IMR-90 (cell line): ENCODE data around the gene ELFN2. TPM values are rescaled to one million over a fixed set of nuclear protein-coding genes. Genes with fewer than 3 reads are reported as not detected.

Source experiments
- ATAC-seq: fragments of 200-7000 bp; cut with Tn5 transposase; 2 replicates; pipeline ENCODE4 v1.9.1; 2020; ENCODE audit warnings: low read depth, mild to moderate bottlenecking, moderate library complexity
- BruUV-seq: library from RNA; stranded (reverse); fragments of 400-500 nt; replicated peaks from 2 replicates; lab custom pipeline; 2021; lab: Mats Ljungman, UMichigan
- CTCF ChIA-PET: fragments of 300-600 bp; formaldehyde crosslinking; extraction: SDS; loops from one replicate; lab custom pipeline; 2021; ENCODE audit warnings: antibody characterized with exemption; lab: Yijun Ruan, JAX
- POLR2A ChIA-PET: fragments of 300-600 bp; sonication (Branson Sonifier 250); formaldehyde crosslinking; loops from one replicate; lab custom pipeline; 2022; ENCODE audit warnings: antibody characterized with exemption; ENCODE audit not compliant: unreplicated experiment; lab: Charles Lee
- DNase-seq: peaks from one replicate; pipeline ENCODE4 v3.0.0; 2013
- H2AFZ ChIP-seq: replicated peaks from 2 replicates; pipeline ENCODE3; 2013; ENCODE audit warnings: low read length, mild to moderate bottlenecking; ENCODE audit not compliant: poor library complexity
- H2AK5ac ChIP-seq: 2 replicates; pipeline ENCODE4 v1.6.1; 2013; ENCODE audit warnings: low read depth, low read length, inconsistent platforms
- H2AK9ac ChIP-seq: replicated peaks from 2 replicates; pipeline ENCODE3; 2013; ENCODE audit warnings: mild to moderate bottlenecking, low read depth, low read length, moderate library complexity; ENCODE audit not compliant: poor library complexity
- H2BK120ac ChIP-seq: 2 replicates; pipeline ENCODE4 v1.6.1; 2013; ENCODE audit warnings: low read depth, low read length, inconsistent platforms
- H2BK15ac ChIP-seq: 3 replicates; pipeline ENCODE4 v1.6.1; 2013; ENCODE audit warnings: low read depth, low read length, inconsistent platforms
- H2BK20ac ChIP-seq: 2 replicates; pipeline ENCODE4 v1.6.1; 2013; ENCODE audit warnings: low read depth, mild to moderate bottlenecking, inconsistent platforms, low read length, moderate library complexity
- H2BK5ac ChIP-seq: 2 replicates; pipeline ENCODE4 v1.6.1; 2013; ENCODE audit warnings: mild to moderate bottlenecking, low read depth, low read length, inconsistent platforms; ENCODE audit not compliant: poor library complexity, severe bottlenecking
- H3K14ac ChIP-seq: replicated peaks from 2 replicates; pipeline ENCODE4 v1.6.1; 2013; ENCODE audit warnings: low read depth, low read length, inconsistent platforms
- H3K18ac ChIP-seq: 2 replicates; pipeline ENCODE4 v1.6.1; 2013; ENCODE audit warnings: low read depth, low read length, control low read depth
- H3K23ac ChIP-seq: 2 replicates; pipeline ENCODE4 v1.6.1; 2013; ENCODE audit warnings: low read depth, low read length, inconsistent platforms
- H3K27ac ChIP-seq: 2 replicates; pipeline ENCODE4 v1.5.1; 2013; ENCODE audit warnings: mild to moderate bottlenecking, control low read depth, low read length; ENCODE audit not compliant: insufficient read depth
- H3K27me3 ChIP-seq: 2 replicates; pipeline ENCODE4 v1.6.1; 2013; ENCODE audit warnings: low read length; ENCODE audit not compliant: control insufficient read depth, insufficient read depth
- H3K36me3 ChIP-seq: 2 replicates; pipeline ENCODE4 v1.6.1; 2013; ENCODE audit warnings: low read length, mixed read lengths; ENCODE audit not compliant: control insufficient read depth, insufficient read depth
- H3K4ac ChIP-seq: 2 replicates; pipeline ENCODE4 v1.6.1; 2013; ENCODE audit warnings: low read depth, low read length, inconsistent platforms
- H3K4me1 ChIP-seq: 2 replicates; pipeline ENCODE4 v1.6.1; 2013; ENCODE audit warnings: low read length, mixed read lengths; ENCODE audit not compliant: control insufficient read depth, insufficient read depth
- H3K4me2 ChIP-seq: 2 replicates; pipeline ENCODE4 v1.6.1; 2013; ENCODE audit warnings: low read depth, mild to moderate bottlenecking, control low read depth, low read length, moderate library complexity
- H3K4me3 ChIP-seq: 2 replicates; pipeline ENCODE4 v1.5.1; 2013; ENCODE audit warnings: low read depth, mild to moderate bottlenecking, control low read depth, low read length, moderate library complexity; ENCODE audit not compliant: insufficient read depth
- H3K56ac ChIP-seq: 2 replicates; pipeline ENCODE4 v1.6.1; 2013; ENCODE audit warnings: low read length, inconsistent platforms; ENCODE audit not compliant: insufficient read depth; ENCODE audit errors: extremely low read depth
- H3K79me1 ChIP-seq, 2 experiments: 2 replicates each; pipeline ENCODE4 v1.6.1; 2013; ENCODE audit warnings: low read length in 2 of 2, inconsistent platforms in 1 of 2, low read depth in 1 of 2
- H3K9ac ChIP-seq: 2 replicates; pipeline ENCODE4 v1.6.1; 2013; ENCODE audit warnings: low read depth, low read length, control low read depth
- H3K9me1 ChIP-seq: 2 replicates; pipeline ENCODE4 v1.6.1; 2013; ENCODE audit warnings: low read length, inconsistent platforms; ENCODE audit not compliant: insufficient read depth
- H3K9me3 ChIP-seq: 2 replicates; pipeline ENCODE4 v1.6.1; 2013; ENCODE audit warnings: low read length; ENCODE audit not compliant: control insufficient read depth, insufficient read depth
- H4K20me1 ChIP-seq: 2 replicates; pipeline ENCODE4 v1.6.1; 2013; ENCODE audit warnings: low read length, inconsistent platforms; ENCODE audit not compliant: insufficient read depth
- H4K5ac ChIP-seq: 2 replicates; pipeline ENCODE4 v1.6.1; 2013; ENCODE audit warnings: mild to moderate bottlenecking, low read depth, low read length, control low read depth
- H4K8ac ChIP-seq, 2 experiments: 2 replicates each; pipeline ENCODE4 v1.6.1; 2013; ENCODE audit warnings: low read depth in 2 of 2, low read length in 2 of 2, control low read depth in 1 of 2, inconsistent platforms in 1 of 2
- H4K91ac ChIP-seq: 2 replicates; pipeline ENCODE4 v1.6.1; 2013; ENCODE audit warnings: low read depth, low read length, inconsistent platforms; ENCODE audit not compliant: insufficient read depth
- BHLHE40 ChIP-seq: fragments of 150-350 bp; IDR thresholded peaks from 2 replicates; pipeline ENCODE4 v1.6.1; 2016; ENCODE audit warnings: mild to moderate bottlenecking, low read depth, low read length
- CTCF ChIP-seq: conservative IDR thresholded peaks from 2 replicates; pipeline ENCODE4 v1.5.1; 2012; ENCODE audit warnings: mild to moderate bottlenecking, low read depth, low read length, improper control_type of control experiment
- MXI1 ChIP-seq: IDR thresholded peaks from 2 replicates; pipeline ENCODE4 v1.6.1; 2012; ENCODE audit warnings: low read depth, mild to moderate bottlenecking, low read length, moderate library complexity, borderline replicate concordance
- SMC3 ChIP-seq: fragments of 150-350 bp; IDR thresholded peaks from 2 replicates; pipeline ENCODE4 v1.6.1; 2016; ENCODE audit warnings: low read depth, mild to moderate bottlenecking, antibody characterized with exemption, low read length, moderate library complexity
- WGBS, 2 experiments: methylation state at CpG; one replicate each; pipeline versions ENCODE4 v1.1.5 to v1.1.7; 2013; ENCODE audit warnings: missing lambda C conversion rate in 2 of 2; ENCODE audit not compliant: insufficient read length in 1 of 2; ENCODE audit errors: extremely low coverage in 2 of 2; 5-methylcytosine and 5-hydroxymethylcytosine counted together
- dilution Hi-C: fragments of 300-500 bp; cut with HindIII; formaldehyde crosslinking; loops from one replicate; pipeline ENCODE4 v1.14.3; 2018; ENCODE audit warnings: low sequenced_read_pairs; ENCODE audit not compliant: unreplicated experiment
- in situ Hi-C: fragments of 300-500 bp; cut with MboI; formaldehyde crosslinking; loops from 3 replicates; pipeline ENCODE4 v1.14.3; 2019; ENCODE audit warnings: low sequenced_read_pairs, inconsistent platforms, mixed read lengths
- intact Hi-C: fragments of 100-400 bp; cut with micrococcal nuclease; formaldehyde crosslinking; loops from 2 replicates; pipeline ENCODE4 v1.10.0; 2022
- polyA plus RNA-seq, 3 experiments: library from polyadenylated mRNA; depleted of rRNA; stranded (reverse); fragments of >200 nt; gene quantifications; 2 replicates each; pipeline ENCODE4 v1.2.3, GENCODE V29; 2012; ENCODE audit warnings: low replicate concordance in 1 of 3
- total RNA-seq: library from RNA; depleted of rRNA; stranded (reverse); fragments of >200 nt; gene quantifications from 2 replicates; pipeline ENCODE4 v1.2.3, GENCODE V29; 2012

The ELFN2 gene
- total and polyA plus RNA-seq, 2 of the 4 experiments (the other 2 are of a cell fraction) = 0.72 to 5.0 TPM

- no peak for TF ChIP-seq CTCF
Measured at GRCh38 chr22:37419969-37420685, 7.2 kb downstream of the ELFN2 start (continued).

GRCh38 chr22:37419370-37419968, 7.8 kb downstream of the ELFN2 start:
- dilution Hi-C loops = no loop called here
- DNase-seq = no peak
- peaks cover 2% of the 10 kb centered on the region; the same call in 1 of the 2 replicates for H3K27me3 ChIP-seq

More at GRCh38 chr22:37419370-37419968, 7.8 kb downstream of the ELFN2 start:
- Histone ChIP-seq H3K9me1 (no peaks in the 10 kb centered on the region), H3K9me3 (no peaks in the 10 kb centered on the region), H3K23ac (0 out of 2 replicates have a peak overlapping the region, but pooled peaks have one; percentile 10), H3K79me1 (peaks cover 0 to 10% of the 10 kb centered on the region in 2 experiments; a peak in 2 of 4 replicates), H2BK5ac (no peak overlapping the region), H2AK5ac (peak overlapping the region; percentile 43), H2AK9ac (peak overlapping the region; percentile 39), H3K36me3 (no peaks in the 10 kb centered on the region), H3K14ac (no peak overlapping the region), H3K4me2 (peak overlapping the region; percentile 55; the same call in 1 of the 2 replicates), H3K27ac (no peak overlapping the region), H4K91ac (no peak overlapping the region), H4K8ac (no peak overlapping the region; a peak in 1 of 4 replicates), H2BK20ac (no peak overlapping the region), H3K18ac (no peak overlapping the region), H3K4me3 (peak overlapping the region; percentile 51), H3K4me1 (peaks cover 7% of the 10 kb centered on the region), H3K9ac (no peak overlapping the region), H3K56ac (no peak overlapping the region), H2BK120ac (no peak overlapping the region), H2BK15ac (no peak overlapping the region), H3K4ac (no peak overlapping the region), H4K5ac (no peak overlapping the region), H2AFZ (peak overlapping the region; percentile 34), H4K20me1 (peaks cover 46% of the 10 kb centered on the region)
- BruUV-seq = no TSS peak
- TF ChIP-seq SMC3 (no peak), BHLHE40 (peak; percentile 61; the same call in 1 of the 2 replicates), MXI1 (peak; percentile 72)
- POLR2A ChIA-PET = no interaction called here
- CTCF ChIA-PET = no interaction called here
- peak; percentile 22 for ATAC-seq
- in situ Hi-C loops = no loop called here
- WGBS, 2 experiments = 25% methylated on average over 16 of the region's 43 CpGs; no CpG with 5 or more reads in 1 of the 2 experiments
- intact Hi-C loops = no loop called here
